ENCODE measurements around the gene CTSF.
"Not testable (repeated sequence)": the region's sequence is repeated elsewhere in the genome, so short reads cannot be mapped to it uniquely, and the experiment has no call there.

Gene CTSF

GRCh38 chr11:66568124-66568916 is at the start of gene CTSF:
Gene CTSF, minus strand, starts transcription at chr11:66568606. Its CDS starts 120 bp downstream, at chr11:66568486.
- DNase-seq (ENCODE audit: low read depth in 2 of 2): peak; percentile 41 to 66

GRCh38 chr11:66617155-66617834 is 48.9 kb upstream of the CTSF start:
- DNase-seq (ENCODE audit: low read depth in 2 of 2): no peak

- DNase-seq (ENCODE audit: low read depth in 2 of 2): peak; percentile 96 to 97
Measured at GRCh38 chr11:66616379-66617154, 48.2 kb upstream of the CTSF start, which contains the start of gene RBM14. Gene RBM14, plus strand, starts transcription at chr11:66616630. Its CDS starts 91 bp downstream, at chr11:66616721.

- DNase-seq (ENCODE audit: low read depth in 2 of 2): no peak
Measured at GRCh38 chr11:66614073-66614472, 45.7 kb upstream of the CTSF start.

GRCh38 chr11:66612458-66612857 is 44.1 kb upstream of the CTSF start:
- no peak for DNase-seq (ENCODE audit: low read depth in 2 of 2)

GRCh38 chr11:66609721-66610617 is 41.6 kb upstream of the CTSF start:
- DNase-seq (ENCODE audit: low read depth in 2 of 2): no peak

- no peak for DNase-seq (ENCODE audit: low read depth in 2 of 2)
Measured at GRCh38 chr11:66607126-66607834, 38.9 kb upstream of the CTSF start.

GRCh38 chr11:66606608-66607007 is 38.2 kb upstream of the CTSF start:
- not testable (repeated sequence) for DNase-seq (ENCODE audit: low read depth in 2 of 2)

GRCh38 chr11:66604155-66604554 is 35.7 kb upstream of the CTSF start:
- no peak for DNase-seq (ENCODE audit: low read depth in 2 of 2)

GRCh38 chr11:66603072-66603471 is 34.7 kb upstream of the CTSF start:
- DNase-seq (ENCODE audit: low read depth in 2 of 2): no peak

- no peak for DNase-seq (ENCODE audit: low read depth in 2 of 2)
Measured at GRCh38 chr11:66600631-66601233, 32.3 kb upstream of the CTSF start.

- no peak for DNase-seq (ENCODE audit: low read depth in 2 of 2)
Measured at GRCh38 chr11:66600219-66600618, 31.8 kb upstream of the CTSF start.

GRCh38 chr11:66598993-66599392 is 30.6 kb upstream of the CTSF start:
- DNase-seq (ENCODE audit: low read depth in 2 of 2): no peak

GRCh38 chr11:66595245-66595904 is 27.0 kb upstream of the CTSF start:
- no peak for DNase-seq (ENCODE audit: low read depth in 2 of 2)

GRCh38 chr11:66593650-66594049 is 25.2 kb upstream of the CTSF start:
- DNase-seq (ENCODE audit: low read depth in 2 of 2): no peak

- DNase-seq (ENCODE audit: low read depth in 2 of 2): no peak
Measured at GRCh38 chr11:66593303-66593635, 24.9 kb upstream of the CTSF start.

- DNase-seq (ENCODE audit: low read depth in 2 of 2): peak; percentile 94 to 98
Measured at GRCh38 chr11:66592457-66593302, 24.3 kb upstream of the CTSF start, which contains the start of the genes CCDC87 and CCS. Gene CCDC87, minus strand, starts transcription at chr11:66593063. Its CDS starts 48 bp downstream, at chr11:66593015. Gene CCS, plus strand, starts transcription at chr11:66593185. Its CDS starts 77 bp downstream, at chr11:66593262.

- DNase-seq (ENCODE audit: low read depth in 2 of 2): no peak
Measured at GRCh38 chr11:66591175-66591574, 22.8 kb upstream of the CTSF start.
